Cardiac fibroblast (primary cell): ENCODE measurements around the gene SIAE.

ENCODE experiments used
- DNase-seq, 2 donors: peaks; one replicate each; pipeline versions ENCODE4 v3.0.0 to v3.0.0-alpha.2; 2010; ENCODE audit warnings: low read depth in 2 of 2
- H3K4me3 ChIP-seq, 2 donors: replicated peaks in 1 of 2; 1 replicate in 1 of 2; 2 replicates in 1 of 2; pipeline ENCODE4 v1.5.1; 2011; ENCODE audit warnings: low read depth in 2 of 2, low read length in 2 of 2, mild to moderate bottlenecking in 2 of 2, moderate library complexity in 1 of 2
- TF ChIP-seq, protein P1 (sequence below): IDR thresholded peaks from one replicate; pipeline ENCODE4 v1.5.1; 2011; ENCODE audit warnings: low read depth, mild to moderate bottlenecking, low read length, inconsistent platforms

Gene SIAE, protein sequence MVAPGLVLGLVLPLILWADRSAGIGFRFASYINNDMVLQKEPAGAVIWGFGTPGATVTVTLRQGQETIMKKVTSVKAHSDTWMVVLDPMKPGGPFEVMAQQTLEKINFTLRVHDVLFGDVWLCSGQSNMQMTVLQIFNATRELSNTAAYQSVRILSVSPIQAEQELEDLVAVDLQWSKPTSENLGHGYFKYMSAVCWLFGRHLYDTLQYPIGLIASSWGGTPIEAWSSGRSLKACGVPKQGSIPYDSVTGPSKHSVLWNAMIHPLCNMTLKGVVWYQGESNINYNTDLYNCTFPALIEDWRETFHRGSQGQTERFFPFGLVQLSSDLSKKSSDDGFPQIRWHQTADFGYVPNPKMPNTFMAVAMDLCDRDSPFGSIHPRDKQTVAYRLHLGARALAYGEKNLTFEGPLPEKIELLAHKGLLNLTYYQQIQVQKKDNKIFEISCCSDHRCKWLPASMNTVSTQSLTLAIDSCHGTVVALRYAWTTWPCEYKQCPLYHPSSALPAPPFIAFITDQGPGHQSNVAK

DNA sequence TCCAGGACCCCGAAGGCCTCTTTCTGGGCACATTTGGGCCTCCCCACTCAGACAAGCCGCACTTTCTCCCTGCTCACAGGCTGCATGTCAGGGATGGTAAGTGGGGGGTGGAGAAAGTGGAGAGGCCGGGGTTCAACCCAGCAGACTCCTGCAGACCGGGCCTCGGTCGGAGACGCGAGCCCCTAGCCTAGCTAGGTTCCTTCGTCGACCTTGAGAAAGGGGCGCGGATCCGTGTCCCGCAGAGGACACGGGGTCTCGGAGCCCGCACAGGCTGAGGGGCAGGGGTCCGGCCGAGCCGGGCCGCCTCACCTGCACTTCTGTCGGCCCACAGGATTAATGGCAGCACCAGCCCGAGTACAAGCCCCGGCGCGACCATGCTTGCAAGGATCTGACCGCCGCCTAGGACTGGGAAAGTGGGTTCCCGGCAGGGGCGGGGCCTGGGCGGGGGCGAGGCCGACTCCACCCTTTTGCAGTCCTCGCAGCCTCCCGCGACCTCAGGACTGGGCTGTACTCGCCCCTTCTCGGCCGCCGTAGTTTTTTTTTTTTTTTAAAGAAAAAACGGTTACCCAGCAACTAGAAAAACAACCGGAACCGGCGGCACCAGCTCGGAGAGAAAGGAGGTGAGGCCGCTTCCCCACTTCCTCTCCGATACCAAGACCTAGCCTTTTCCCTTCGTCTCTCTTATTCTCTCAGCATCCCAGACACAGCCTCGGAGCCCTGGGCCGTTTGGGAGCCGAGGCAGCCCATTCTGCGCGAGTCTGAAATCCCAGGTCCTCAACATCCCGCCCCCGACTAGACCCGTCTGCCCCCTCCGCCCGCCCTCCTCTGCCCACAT is at the start of gene SIAE, which contains the start of gene SPA17:
SIAE (minus strand) TSS at position 407 of the 835 bp plus-strand sequence; CDS start at position 376, 31 bp downstream.
SPA17 (plus strand) TSS at position 572 of the 835 bp plus-strand sequence. CDS start 1,361 bp downstream, outside the sequence.
- peak; percentile 98 for DNase-seq
- peak within 1 kb of the TSS; percentile 70 to 83 for H3K4me3 ChIP-seq
- TF ChIP-seq, protein P1, sequence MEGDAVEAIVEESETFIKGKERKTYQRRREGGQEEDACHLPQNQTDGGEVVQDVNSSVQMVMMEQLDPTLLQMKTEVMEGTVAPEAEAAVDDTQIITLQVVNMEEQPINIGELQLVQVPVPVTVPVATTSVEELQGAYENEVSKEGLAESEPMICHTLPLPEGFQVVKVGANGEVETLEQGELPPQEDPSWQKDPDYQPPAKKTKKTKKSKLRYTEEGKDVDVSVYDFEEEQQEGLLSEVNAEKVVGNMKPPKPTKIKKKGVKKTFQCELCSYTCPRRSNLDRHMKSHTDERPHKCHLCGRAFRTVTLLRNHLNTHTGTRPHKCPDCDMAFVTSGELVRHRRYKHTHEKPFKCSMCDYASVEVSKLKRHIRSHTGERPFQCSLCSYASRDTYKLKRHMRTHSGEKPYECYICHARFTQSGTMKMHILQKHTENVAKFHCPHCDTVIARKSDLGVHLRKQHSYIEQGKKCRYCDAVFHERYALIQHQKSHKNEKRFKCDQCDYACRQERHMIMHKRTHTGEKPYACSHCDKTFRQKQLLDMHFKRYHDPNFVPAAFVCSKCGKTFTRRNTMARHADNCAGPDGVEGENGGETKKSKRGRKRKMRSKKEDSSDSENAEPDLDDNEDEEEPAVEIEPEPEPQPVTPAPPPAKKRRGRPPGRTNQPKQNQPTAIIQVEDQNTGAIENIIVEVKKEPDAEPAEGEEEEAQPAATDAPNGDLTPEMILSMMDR, result no peak

DNA sequence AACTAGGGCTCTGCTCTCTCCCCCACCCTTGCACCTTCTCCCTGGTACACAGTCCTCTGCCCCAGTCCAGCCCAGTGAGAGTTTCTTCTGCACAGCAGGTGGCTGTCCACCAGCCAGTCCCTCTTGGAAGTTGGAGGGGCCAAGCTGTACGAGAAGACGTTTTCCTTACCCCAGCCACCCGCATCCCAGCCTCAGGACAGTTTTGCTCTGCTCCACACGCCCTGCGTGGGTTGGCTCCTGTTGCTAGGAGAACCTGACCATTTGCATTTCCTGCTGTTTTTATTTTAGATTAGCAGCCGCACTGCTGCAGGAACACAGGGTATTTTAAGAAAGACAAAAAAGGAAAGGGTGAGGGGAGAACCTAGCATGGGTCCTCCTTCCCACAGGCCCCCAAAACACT is 48.6 kb upstream of the SIAE start:
- H3K4me3 ChIP-seq, result no peak overlapping the region
- TF ChIP-seq, protein P1, result no peak
- DNase-seq, result no peak

DNA sequence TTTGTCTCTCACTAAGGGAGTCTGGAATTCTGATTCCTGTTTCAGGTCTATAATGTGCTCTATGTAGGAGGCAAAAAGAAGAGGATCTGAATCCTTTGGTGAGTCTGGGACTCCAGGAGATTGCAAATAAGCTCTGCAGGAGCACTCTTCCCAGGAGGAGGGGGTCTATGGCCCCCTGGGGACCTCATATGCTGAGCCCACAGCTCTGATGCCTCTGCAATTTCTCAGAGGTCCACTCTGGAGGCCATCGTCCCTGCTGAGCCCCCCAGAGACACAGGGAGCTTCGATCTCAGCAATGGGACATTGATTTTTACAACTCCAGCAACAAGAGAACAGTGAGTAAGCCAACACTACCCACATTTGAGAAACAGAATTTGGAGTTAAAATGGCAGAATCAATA is 46.0 kb upstream of the SIAE start:
- H3K4me3 ChIP-seq, result no peak overlapping the region
- TF ChIP-seq, protein P1, result no peak
- DNase-seq, result no peak

DNA sequence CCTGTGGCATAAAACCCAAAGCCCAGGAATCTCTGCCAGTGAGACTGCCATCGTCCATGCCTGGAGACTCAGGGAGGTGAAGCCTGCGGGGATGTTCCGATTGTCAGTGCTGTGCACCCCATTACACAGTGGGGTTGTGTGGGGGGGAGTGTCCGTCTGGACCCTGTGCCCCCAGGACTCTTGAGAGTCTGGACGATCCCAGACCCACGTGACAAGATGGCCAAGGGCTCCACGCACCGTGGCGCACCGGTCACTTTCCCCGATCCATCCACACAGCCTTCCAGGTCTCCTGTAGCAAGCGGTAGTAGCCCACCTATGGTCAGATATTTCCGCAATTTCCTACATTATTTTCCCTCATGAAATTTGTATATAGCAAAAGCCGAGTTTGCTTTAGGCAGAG is 45.3 kb upstream of the SIAE start:
- no peak for DNase-seq
- H3K4me3 ChIP-seq, result no peak overlapping the region
- TF ChIP-seq, protein P1, result no peak

DNA sequence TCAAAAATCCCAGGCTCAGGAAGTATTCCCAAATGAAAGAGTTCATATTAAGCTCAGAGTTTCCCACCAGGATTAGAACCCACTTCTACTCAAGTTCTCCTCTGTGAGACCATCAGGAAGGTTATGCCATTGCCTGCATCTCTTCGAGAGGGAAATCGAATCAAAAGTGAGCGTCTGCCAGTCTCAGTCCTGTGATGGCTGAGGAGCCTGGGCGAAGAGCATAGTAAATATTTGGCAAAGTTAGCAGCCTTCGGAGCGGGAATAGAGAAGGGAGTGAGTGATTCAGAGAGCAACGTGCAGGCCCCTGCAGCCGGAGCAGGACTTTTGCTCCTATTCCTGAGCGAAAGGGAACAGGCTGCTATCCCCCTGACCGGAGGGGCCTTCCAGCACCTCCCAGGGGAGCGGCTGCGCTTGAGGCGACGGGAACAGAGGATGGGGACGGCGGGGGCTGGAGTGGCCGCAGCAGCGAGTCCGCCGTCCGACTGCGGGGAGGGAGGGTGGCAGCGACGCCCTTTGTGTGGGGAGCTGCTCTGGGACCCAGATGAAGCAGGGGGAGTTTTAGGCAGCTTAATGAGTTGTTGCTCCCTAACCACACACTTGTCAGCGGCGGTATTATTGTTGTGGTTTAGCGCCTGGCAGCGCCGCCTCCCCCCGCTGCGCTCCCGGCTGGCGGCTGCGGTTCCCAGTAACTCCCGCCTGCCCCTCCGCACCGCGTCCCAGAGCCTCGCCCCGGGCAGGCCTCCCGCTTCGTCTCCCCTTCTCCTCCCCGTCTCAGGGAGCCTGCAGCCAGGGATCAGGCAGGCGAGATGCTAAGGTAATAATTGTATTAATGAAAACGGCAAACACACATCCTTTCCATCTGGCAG is 44.5 kb upstream of the SIAE start:
- TF ChIP-seq, protein P1, result no peak
- H3K4me3 ChIP-seq, result peak overlapping the region; percentile 42 to 48
- peak; percentile 40 to 44 for DNase-seq

DNA sequence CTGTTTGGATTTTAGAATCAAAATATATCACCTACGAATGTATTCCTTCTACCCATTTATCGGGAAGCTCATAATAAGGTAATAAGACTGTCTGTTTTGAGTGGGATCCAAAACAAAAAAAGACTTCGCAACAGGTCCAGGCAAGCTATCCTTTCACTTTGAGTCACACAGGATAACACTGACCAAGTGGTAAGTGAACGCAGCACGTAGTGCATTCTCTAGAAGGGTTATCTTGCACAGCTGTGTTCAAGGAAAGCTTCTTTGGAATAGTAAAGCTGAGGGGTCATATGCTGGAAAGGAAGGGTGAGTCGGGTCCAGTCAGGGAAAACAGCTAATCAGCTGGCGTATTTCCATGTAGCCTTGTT is 43.9 kb upstream of the SIAE start:
- peak overlapping the region; percentile 42 to 48 for H3K4me3 ChIP-seq
- DNase-seq, result peak; percentile 46 to 59
- TF ChIP-seq, protein P1, result no peak
